Stomach (tissue), 4 donors: ENCODE measurements around the gene THBD.

Experiments
- CTCF ChIP-seq, 7 experiments: fragments of 450-650 bp in 4 of 7; fragments of 200-600 bp in 3 of 7; sonication (generic) in 3 of 7; IDR thresholded peaks; one replicate each; pipeline ENCODE4 v1.5.1; 2016 to 2019; ENCODE audit warnings: antibody characterized with exemption in 7 of 7, control low read depth in 2 of 7, mild to moderate bottlenecking in 1 of 7
- POLR2A ChIP-seq, 4 donors: fragments of 450-650 bp; IDR thresholded peaks; one replicate each; pipeline ENCODE4 v1.6.1; 2016; ENCODE audit warnings: antibody characterized with exemption in 4 of 4, control low read depth in 2 of 4, mild to moderate bottlenecking in 1 of 4, moderate library complexity in 1 of 4
- POLR2AphosphoS5 ChIP-seq, 3 donors: sonication (generic); formaldehyde crosslinking; IDR thresholded peaks; one replicate each; pipeline ENCODE4 v1.6.1; 2016; ENCODE audit warnings: antibody characterized with exemption in 3 of 3

- no peak for TF ChIP-seq CTCF (IDR thresholded peaks at IDR 0.05)
- no peak for TF ChIP-seq POLR2A (IDR thresholded peaks at IDR 0.05)
- TF ChIP-seq POLR2AphosphoS5 (IDR thresholded peaks at IDR 0.05) = no peak
Observed at GRCh38 chr20:23031346-23031745, 18.1 kb downstream of the THBD start.
